ENCODE data around the gene CALY.

- TF ChIP-seq, protein P1, sequence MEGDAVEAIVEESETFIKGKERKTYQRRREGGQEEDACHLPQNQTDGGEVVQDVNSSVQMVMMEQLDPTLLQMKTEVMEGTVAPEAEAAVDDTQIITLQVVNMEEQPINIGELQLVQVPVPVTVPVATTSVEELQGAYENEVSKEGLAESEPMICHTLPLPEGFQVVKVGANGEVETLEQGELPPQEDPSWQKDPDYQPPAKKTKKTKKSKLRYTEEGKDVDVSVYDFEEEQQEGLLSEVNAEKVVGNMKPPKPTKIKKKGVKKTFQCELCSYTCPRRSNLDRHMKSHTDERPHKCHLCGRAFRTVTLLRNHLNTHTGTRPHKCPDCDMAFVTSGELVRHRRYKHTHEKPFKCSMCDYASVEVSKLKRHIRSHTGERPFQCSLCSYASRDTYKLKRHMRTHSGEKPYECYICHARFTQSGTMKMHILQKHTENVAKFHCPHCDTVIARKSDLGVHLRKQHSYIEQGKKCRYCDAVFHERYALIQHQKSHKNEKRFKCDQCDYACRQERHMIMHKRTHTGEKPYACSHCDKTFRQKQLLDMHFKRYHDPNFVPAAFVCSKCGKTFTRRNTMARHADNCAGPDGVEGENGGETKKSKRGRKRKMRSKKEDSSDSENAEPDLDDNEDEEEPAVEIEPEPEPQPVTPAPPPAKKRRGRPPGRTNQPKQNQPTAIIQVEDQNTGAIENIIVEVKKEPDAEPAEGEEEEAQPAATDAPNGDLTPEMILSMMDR (IDR thresholded peaks at IDR 0.05): no peak
- TF ChIP-seq POLR2A (IDR thresholded peaks at IDR 0.05): no peak
Measured at GRCh38 chr10:133384071-133384470, 47.4 kb upstream of the CALY start.
